Dendritic cell treated with granulocyte-macrophage colony-stimulating factor and Interleukin-4, amounts not matched to agents 40 ng/mL and 50 ng/mL, for 4 days (primary cell): Measurements from ENCODE around the gene CALN1.
"Not testable (repeated sequence)": the region's sequence is repeated elsewhere in the genome, so short reads cannot be mapped to it uniquely, and the experiment has no call there.

Experiments
- H3K27ac Mint-ChIP-seq: one replicate; pipeline ENCODE4 v1.8.0; 2022; ENCODE audit warnings: mild to moderate bottlenecking, mixed read lengths
- H3K27me3 Mint-ChIP-seq: one replicate; pipeline ENCODE4 v1.8.0; 2022; ENCODE audit warnings: mild to moderate bottlenecking, mixed read lengths
- H3K36me3 Mint-ChIP-seq: one replicate; pipeline ENCODE4 v1.8.0; 2022; ENCODE audit warnings: low read depth, mixed read lengths
- H3K4me1 Mint-ChIP-seq: one replicate; pipeline ENCODE4 v1.8.0; 2022; ENCODE audit warnings: low read depth, mixed read lengths
- H3K4me3 Mint-ChIP-seq: one replicate; pipeline ENCODE4 v1.8.0; 2022; ENCODE audit warnings: mild to moderate bottlenecking, moderate library complexity, mixed read lengths
- H3K9me3 Mint-ChIP-seq: one replicate; pipeline ENCODE4 v1.8.0; 2022; ENCODE audit warnings: mixed read lengths
- intact Hi-C: fragments of 100-400 bp; cut with micrococcal nuclease; formaldehyde crosslinking; loops from one replicate; pipeline ENCODE4 v1.15.0; 2022

Gene CALN1

DNA sequence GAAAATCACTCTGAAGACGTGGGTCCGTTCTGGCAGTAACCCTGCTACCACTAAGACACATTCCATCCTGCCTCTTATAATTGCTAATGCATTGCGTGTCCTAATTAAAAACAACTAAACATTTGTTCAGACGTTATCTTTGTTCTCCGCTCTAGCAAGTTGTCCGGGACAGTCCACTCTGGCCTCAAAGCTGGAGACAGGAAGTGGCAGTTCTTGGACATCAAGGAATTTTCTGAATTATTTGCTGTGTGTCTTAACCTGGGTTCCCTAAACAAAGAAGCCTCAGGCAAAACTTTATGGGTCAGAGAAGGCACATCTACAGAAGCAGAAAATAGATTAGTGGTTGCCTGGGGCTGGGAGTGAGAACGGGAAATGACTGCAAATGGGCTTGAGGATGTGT is 199.1 kb downstream of the CALN1 start:
- Mint-ChIP-seq H3K4me1 (no peaks in the 10 kb centered on the region), H3K4me3 (no peak overlapping the region), H3K27ac (no peak overlapping the region), H3K27me3 (no peaks in the 10 kb centered on the region), H3K9me3 (peaks cover 10% of the 10 kb centered on the region), H3K36me3 (no peaks in the 10 kb centered on the region)
- intact Hi-C loops = no loop called here

DNA sequence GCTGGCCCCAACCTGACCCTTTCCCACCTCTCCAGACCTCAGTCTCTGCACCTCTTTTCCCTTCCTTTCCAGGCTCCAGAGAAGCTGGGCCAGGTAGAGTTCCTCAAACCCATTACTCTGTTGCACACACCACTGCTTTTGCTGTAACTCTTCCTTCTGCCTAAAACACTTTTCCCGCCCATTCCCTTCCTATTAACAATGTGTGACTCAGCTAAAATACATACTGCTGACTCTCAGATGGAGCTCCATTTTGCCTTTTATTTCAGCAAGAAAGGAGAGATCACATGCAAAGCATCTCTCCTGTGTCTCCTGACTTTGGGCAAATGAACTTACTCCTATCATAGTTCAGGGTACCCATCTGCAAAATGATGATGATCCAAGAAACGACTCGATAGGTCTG is 201.0 kb downstream of the CALN1 start:
- Mint-ChIP-seq H3K4me1 (no peaks in the 10 kb centered on the region), H3K27ac (no peak overlapping the region), H3K27me3 (no peaks in the 10 kb centered on the region), H3K9me3 (peaks cover 14% of the 10 kb centered on the region), H3K4me3 (no peak overlapping the region), H3K36me3 (no peaks in the 10 kb centered on the region)
- intact Hi-C loops = no loop called here

DNA sequence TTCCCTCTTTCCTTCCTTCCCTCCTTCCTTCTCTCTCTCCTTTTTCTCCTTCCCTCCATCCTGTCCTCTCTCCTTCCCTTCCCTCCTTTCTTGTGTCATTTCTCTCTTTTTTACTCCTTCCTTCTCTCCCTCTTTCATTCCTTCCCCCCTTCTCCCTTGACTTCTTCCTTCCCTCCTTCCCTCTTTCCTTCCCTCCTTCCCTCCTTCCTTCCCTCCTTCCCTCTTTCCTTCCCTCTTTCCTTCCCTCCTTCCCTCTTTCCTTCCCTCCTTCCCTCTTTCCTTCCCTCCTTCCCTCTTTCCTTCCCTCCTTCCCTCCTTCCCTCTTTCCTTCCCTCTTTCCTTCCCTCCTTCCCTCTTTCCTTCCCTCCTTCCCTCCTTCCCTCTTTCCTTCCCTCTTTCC is 203.1 kb downstream of the CALN1 start:
- H3K4me3 Mint-ChIP-seq, intact Hi-C loops, H3K36me3 Mint-ChIP-seq, H3K27ac Mint-ChIP-seq, H3K27me3 Mint-ChIP-seq, H3K4me1 Mint-ChIP-seq: not testable (repeated sequence)
- H3K9me3 Mint-ChIP-seq = peaks cover 23% of the 10 kb centered on the region

DNA sequence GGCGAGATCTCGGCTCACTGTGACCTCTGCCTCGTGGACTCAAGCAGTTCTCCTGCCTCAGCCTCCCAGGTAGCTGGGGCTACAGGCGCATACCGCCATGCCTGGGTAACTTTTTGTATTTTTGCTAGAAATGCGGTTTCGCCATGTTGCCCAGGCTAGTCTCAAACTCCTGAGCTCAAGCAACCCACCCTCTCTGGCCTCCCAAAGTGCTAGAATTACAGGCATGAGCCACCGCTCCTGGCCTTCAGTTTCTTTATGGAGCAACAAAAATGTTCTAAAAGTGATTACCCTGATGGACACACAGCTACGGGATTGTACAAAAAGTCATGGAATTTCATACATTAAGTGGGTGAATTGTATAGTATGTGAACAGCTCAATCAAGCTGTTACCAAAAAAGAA is 216.0 kb downstream of the CALN1 start:
- intact Hi-C loops = no loop called here
- Mint-ChIP-seq H3K27me3 (no peaks in the 10 kb centered on the region), H3K9me3 (no peaks in the 10 kb centered on the region), H3K27ac (no peak overlapping the region), H3K36me3 (no peaks in the 10 kb centered on the region), H3K4me3 (no peak overlapping the region), H3K4me1 (no peaks in the 10 kb centered on the region)

DNA sequence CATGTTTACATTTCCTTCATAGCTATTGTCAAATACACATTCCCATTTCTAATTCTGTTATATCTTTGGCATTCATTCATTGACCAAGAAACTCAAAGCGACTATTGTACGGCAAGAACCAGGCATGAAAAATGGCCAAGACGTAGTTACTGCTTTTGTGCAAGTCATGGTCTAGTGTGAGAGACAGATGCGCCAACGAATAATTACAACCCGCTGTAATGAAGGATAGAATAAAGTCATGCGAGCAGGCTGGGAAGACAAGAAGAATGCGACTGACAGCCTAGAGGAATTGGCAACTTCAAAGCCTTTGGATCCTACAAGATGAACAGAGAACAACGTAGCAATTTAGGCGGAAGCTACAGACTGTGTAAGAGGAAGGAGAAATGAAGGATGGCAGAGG is 221.2 kb downstream of the CALN1 start:
- Mint-ChIP-seq H3K4me1 (no peaks in the 10 kb centered on the region), H3K36me3 (no peaks in the 10 kb centered on the region), H3K27me3 (no peaks in the 10 kb centered on the region), H3K9me3 (no peaks in the 10 kb centered on the region), H3K27ac (no peak overlapping the region), H3K4me3 (no peak overlapping the region)
- intact Hi-C loops = no loop called here

DNA sequence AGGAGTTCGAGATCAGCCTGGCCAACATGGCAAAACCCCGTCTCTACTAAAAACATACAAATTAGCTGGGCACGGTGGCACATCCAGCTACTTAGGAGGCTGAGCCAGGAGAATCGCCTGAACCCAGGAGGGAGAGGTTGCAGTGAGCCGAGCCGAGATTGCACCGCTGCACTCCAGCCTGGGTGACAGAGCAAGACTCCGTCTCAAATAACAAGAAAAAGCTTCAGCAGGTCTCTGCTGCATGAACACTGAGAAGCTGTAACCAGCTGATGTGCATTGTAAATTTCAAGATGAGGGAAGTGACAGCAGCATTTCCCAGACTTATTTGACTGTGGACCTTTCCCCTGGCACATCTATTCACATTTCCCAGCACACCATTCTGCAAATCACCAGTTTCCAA is 222.0 kb downstream of the CALN1 start:
- no peaks in the 10 kb centered on the region for H3K9me3 Mint-ChIP-seq
- no peaks in the 10 kb centered on the region for H3K36me3 Mint-ChIP-seq
- H3K27ac Mint-ChIP-seq = no peak overlapping the region
- intact Hi-C loops = no loop called here
- H3K4me3 Mint-ChIP-seq = no peak overlapping the region
- no peaks in the 10 kb centered on the region for H3K27me3 Mint-ChIP-seq
- no peaks in the 10 kb centered on the region for H3K4me1 Mint-ChIP-seq

DNA sequence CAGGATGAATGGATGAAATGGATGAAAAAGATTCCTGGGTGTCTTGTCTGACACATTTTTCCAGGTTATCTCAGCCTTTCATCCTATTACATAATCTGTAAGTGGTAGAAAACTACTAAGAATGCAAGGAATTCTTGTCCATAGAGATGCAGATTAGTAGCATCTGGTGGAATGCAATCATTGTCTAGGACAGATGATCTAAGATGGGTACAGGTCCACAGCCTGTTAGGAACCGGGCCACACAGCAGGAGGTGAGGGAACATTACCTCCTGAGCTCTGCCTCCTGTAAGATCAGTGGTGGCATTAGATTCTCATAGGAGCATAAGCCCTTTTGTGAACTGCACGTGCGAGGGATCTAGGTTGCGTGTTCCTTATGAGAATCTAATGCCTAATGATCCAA is 225.0 kb downstream of the CALN1 start:
- no peak overlapping the region for H3K27ac Mint-ChIP-seq
- H3K4me3 Mint-ChIP-seq = no peak overlapping the region
- H3K9me3 Mint-ChIP-seq = no peaks in the 10 kb centered on the region
- H3K36me3 Mint-ChIP-seq = no peaks in the 10 kb centered on the region
- H3K27me3 Mint-ChIP-seq = no peaks in the 10 kb centered on the region
- H3K4me1 Mint-ChIP-seq = no peaks in the 10 kb centered on the region
- intact Hi-C loops = loop anchor here (10.0 kb wide), 1 partner anchor 308 kb away; no protein-coding TSS in a partner anchor

DNA sequence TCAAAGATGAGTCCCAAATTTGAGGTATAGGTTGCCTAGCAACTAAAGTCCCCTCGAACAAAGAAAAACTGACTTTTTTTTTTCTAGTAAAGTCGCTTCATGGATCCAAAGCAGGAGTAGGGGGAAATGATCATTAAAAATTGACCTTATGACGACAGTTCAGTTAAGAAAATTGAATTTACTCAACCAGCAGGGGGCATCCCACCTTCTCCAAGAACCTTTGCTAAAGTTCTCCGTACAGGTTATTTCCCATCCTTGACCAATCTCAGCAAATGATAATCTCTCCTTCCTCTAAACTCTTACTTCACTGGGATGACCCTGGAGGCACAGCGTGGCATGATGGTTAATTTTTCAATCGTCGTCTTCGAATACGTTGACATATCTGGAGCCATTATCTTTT is 228.3 kb downstream of the CALN1 start:
- H3K4me3 Mint-ChIP-seq = no peak overlapping the region

DNA sequence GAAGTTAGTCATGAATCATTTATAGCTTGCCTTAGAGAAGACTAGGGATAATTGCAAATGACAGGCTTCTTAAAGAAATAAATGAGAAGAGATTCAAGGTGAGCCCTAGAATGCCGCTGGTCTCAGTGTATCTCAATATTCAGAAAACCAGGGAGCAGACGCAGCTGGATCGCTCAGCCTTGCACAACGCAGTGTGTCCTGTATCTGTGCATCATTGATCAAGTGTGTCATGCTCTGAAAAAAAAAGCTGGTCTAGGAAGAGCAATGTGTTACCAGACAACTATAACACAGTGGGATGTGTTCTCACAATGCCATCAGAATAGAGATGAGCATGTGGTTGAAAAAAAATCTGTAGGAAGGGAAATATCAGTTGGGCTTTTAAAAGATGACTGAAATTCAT is 230.1 kb downstream of the CALN1 start:
- Mint-ChIP-seq H3K4me3 (no peak overlapping the region), H3K36me3 (no peaks in the 10 kb centered on the region), H3K27me3 (no peaks in the 10 kb centered on the region), H3K27ac (no peak overlapping the region), H3K4me1 (no peaks in the 10 kb centered on the region), H3K9me3 (no peaks in the 10 kb centered on the region)
- intact Hi-C loops = loop anchor here (10.0 kb wide), 1 partner anchor 313 kb away; no protein-coding TSS in a partner anchor

More for the DNA sequence above, 228.3 kb downstream of the CALN1 start:
- intact Hi-C loops = loop anchor here (10.0 kb wide), 1 partner anchor 311 kb away; no protein-coding TSS in a partner anchor
- Mint-ChIP-seq H3K9me3 (no peaks in the 10 kb centered on the region), H3K4me1 (no peaks in the 10 kb centered on the region), H3K36me3 (no peaks in the 10 kb centered on the region), H3K27me3 (no peaks in the 10 kb centered on the region), H3K27ac (no peak overlapping the region)

DNA sequence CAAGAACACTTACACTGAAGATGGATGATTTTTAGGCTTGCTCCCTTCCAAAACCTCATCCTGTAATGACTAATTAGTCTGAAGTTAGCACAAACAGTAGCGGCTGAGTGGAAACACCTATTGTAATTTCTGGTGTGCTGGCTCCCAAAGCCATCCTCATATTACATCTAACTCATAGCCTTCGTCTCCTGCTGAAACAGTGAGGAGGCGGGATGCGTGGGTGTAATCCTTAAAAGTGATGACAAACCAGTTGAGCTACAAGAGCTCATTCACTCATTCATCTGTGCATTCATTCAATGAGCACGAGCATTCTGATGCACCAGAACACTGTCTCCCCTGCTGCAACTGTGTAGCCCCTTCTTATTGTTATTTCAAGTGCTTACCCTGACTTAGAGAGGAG is 235.3 kb downstream of the CALN1 start:
- Mint-ChIP-seq H3K27me3 (no peaks in the 10 kb centered on the region), H3K4me3 (no peak overlapping the region), H3K36me3 (no peaks in the 10 kb centered on the region), H3K27ac (no peak overlapping the region), H3K9me3 (peaks cover 20% of the 10 kb centered on the region), H3K4me1 (no peaks in the 10 kb centered on the region)
- intact Hi-C loops = no loop called here

DNA sequence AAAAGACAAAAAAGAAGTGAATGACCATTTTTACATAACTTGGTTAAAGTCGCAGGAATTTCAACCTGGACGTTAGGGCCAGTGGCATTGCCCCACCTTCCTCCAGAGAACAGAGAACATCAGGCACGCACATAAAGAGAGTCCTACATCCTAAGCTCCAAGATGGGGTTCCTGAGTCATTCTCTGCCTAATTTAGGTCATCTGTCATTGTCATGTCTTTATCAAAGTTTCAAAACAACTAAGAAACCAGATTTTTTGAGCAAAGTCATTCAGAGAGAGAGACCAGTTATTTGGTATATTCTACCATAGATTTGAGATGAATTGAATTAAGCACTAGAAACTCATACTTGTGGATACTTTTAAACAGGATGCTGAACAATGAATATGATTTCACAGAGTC is 241.7 kb downstream of the CALN1 start:
- peaks cover 14% of the 10 kb centered on the region for H3K9me3 Mint-ChIP-seq
- H3K4me3 Mint-ChIP-seq = no peak overlapping the region
- H3K36me3 Mint-ChIP-seq = no peaks in the 10 kb centered on the region

DNA sequence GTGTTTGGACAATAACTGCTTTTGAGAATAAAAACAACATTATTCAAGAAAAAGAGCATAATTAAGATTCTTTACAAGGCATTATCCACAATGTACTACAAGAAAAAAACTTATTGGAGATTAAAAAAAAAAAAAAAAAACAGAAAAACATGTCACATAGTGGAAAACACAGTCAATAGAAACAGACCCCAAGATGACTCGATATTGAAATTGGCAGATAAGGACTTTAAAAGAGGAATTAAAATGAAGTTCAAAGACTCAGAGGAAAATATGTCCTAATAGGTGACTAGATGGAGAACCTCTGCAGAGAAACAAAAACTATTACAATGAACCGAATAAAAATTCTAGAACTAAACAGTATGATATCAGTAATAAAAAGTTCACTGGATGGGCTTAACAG is 248.9 kb downstream of the CALN1 start:
- Mint-ChIP-seq H3K9me3 (peaks cover 25% of the 10 kb centered on the region), H3K36me3 (no peaks in the 10 kb centered on the region), H3K27me3 (no peaks in the 10 kb centered on the region), H3K4me3 (no peak overlapping the region), H3K4me1 (no peaks in the 10 kb centered on the region), H3K27ac (no peak overlapping the region)
- intact Hi-C loops = no loop called here

More for the DNA sequence above, 241.7 kb downstream of the CALN1 start:
- Mint-ChIP-seq H3K27ac (no peak overlapping the region), H3K27me3 (no peaks in the 10 kb centered on the region), H3K4me1 (no peaks in the 10 kb centered on the region)
- intact Hi-C loops = no loop called here

DNA sequence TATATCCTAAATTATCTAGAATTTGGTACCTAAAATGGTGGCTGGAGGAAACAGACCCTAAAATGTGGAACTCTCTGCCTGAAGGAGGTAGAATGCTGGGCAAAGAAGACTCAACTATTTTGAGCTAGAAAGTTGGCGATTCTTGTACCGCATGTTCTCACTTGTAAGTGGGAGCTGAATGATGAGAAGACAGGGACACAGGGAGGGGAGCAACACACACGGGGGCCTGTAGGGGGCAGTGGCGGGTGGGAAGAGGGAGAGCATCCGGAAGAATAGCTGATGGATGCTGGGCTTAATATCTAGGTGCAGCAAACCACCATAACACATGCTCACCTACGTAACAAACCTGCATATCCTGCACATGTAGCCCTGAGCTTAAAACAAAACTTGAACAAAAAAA is 250.6 kb downstream of the CALN1 start:
- Mint-ChIP-seq H3K27ac (no peak overlapping the region), H3K27me3 (no peaks in the 10 kb centered on the region), H3K36me3 (no peaks in the 10 kb centered on the region), H3K4me3 (no peak overlapping the region), H3K9me3 (peaks cover 25% of the 10 kb centered on the region), H3K4me1 (no peaks in the 10 kb centered on the region)
- intact Hi-C loops = no loop called here

DNA sequence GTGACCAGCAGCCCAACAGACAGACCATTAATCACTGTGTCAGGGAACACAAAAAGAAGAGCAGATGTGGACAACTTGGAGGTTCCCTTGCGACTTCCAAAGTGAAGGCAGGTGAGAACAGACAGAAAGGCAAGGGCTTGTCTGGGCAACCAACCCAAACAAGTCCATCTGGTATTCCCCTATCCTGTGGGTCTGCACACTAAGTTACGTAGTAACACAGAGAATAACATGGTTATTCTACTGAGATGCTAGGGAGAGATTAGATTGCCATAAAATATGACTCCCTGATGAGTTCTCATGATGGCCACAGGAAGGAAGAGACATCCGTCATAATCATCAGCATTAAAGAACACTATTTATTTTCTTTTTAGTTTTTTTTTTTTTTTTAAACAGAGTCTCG is 252.2 kb downstream of the CALN1 start:
- Mint-ChIP-seq H3K4me3 (no peak overlapping the region), H3K36me3 (no peaks in the 10 kb centered on the region), H3K4me1 (no peaks in the 10 kb centered on the region), H3K9me3 (peaks cover 25% of the 10 kb centered on the region), H3K27ac (no peak overlapping the region), H3K27me3 (no peaks in the 10 kb centered on the region)
- intact Hi-C loops = no loop called here

DNA sequence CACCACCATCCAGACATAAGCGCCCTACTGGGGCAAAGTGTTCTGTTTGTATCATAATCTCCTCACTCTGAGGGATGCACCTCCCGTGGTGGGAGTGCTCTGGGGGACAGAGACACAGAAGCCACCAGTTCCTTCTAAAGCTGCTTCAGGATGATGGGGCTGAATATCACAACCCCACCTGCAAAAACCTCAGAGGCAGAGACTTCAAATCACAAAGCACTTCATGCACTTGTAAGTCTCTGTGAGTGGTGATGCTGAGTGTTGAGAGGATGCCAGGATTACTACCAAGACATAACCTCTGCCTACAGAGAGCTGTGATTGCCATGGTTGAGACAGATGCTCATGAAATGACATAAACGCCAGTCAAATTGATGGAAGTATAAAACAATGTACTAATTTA is 255.5 kb downstream of the CALN1 start:
- Mint-ChIP-seq H3K27ac (no peak overlapping the region), H3K9me3 (no peaks in the 10 kb centered on the region)

More for the DNA sequence above, 255.5 kb downstream of the CALN1 start:
- Mint-ChIP-seq H3K4me1 (no peaks in the 10 kb centered on the region), H3K4me3 (no peak overlapping the region), H3K36me3 (no peaks in the 10 kb centered on the region), H3K27me3 (no peaks in the 10 kb centered on the region)
- intact Hi-C loops = no loop called here
